Fibroblast of pulmonary artery (primary cell): Measurements from ENCODE around the gene NSMF.

Source experiments
- DNase-seq: peaks from one replicate; pipeline ENCODE4 v3.0.0-alpha.2; 2010; ENCODE audit warnings: low read depth
- H3K4me3 ChIP-seq: replicated peaks from 2 replicates; pipeline ENCODE4 v1.5.1; 2011; ENCODE audit warnings: low read depth, mild to moderate bottlenecking, control low read depth, low read length, moderate library complexity
- CTCF ChIP-seq: IDR thresholded peaks from 2 replicates; pipeline ENCODE4 v1.5.1; 2011; ENCODE audit warnings: mild to moderate bottlenecking, control low read depth, low read length, inconsistent platforms; ENCODE audit errors: missing control alignments

NSMF gene

GRCh38 chr9:137446851-137447471 is 12.2 kb downstream of the NSMF start:
- DNase-seq: no peak
- H3K4me3 ChIP-seq: no peak overlapping the region
- no peak for TF ChIP-seq CTCF

- no peak for TF ChIP-seq CTCF
- H3K4me3 ChIP-seq: no peak overlapping the region
- no peak for DNase-seq
Observed at GRCh38 chr9:137445930-137446431, 13.2 kb downstream of the NSMF start.

GRCh38 chr9:137445275-137445807 is 13.8 kb downstream of the NSMF start:
- peak; percentile 77 for DNase-seq
- peak; percentile 76 for TF ChIP-seq CTCF
- no peak overlapping the region for H3K4me3 ChIP-seq

- H3K4me3 ChIP-seq: no peak overlapping the region
- TF ChIP-seq CTCF: no peak
- no peak for DNase-seq
Observed at GRCh38 chr9:137444106-137444790, 14.9 kb downstream of the NSMF start.

- no peak overlapping the region for H3K4me3 ChIP-seq
- no peak for TF ChIP-seq CTCF
- DNase-seq: no peak
Observed at GRCh38 chr9:137441935-137442321, 17.2 kb downstream of the NSMF start.

- DNase-seq: no peak
- TF ChIP-seq CTCF: no peak
- peak within 1 kb of the TSS; percentile 33 for H3K4me3 ChIP-seq
Observed at GRCh38 chr9:137441289-137441934, 17.7 kb downstream of the NSMF start, which contains the start of gene ENTPD8. TSS of gene ENTPD8 (minus strand) at chr9:137441357. CDS start at chr9:137438285, 3,072 bp downstream.
